BE2C (cell line): Measurements from ENCODE around the gene OSGEP.

Experiments used
- DNase-seq: peaks from one replicate; pipeline ENCODE4 v3.0.0-alpha.2; 2020
- H3K27me3 ChIP-seq: fragments of 250-450 bp; sonication (Bioruptor Pico); 2 replicates; pipeline ENCODE4 v1.5.1; 2020; ENCODE audit warnings: mild to moderate bottlenecking
- H3K36me3 ChIP-seq: fragments of 250-450 bp; sonication (Bioruptor Pico); 2 replicates; pipeline ENCODE4 v1.5.1; 2020; ENCODE audit warnings: mild to moderate bottlenecking
- H3K4me1 ChIP-seq: fragments of 250-450 bp; sonication (Bioruptor Pico); 2 replicates; pipeline ENCODE4 v1.5.1; 2020
- H3K4me3 ChIP-seq: 2 replicates; pipeline ENCODE4 v1.5.1; 2011; ENCODE audit warnings: low read depth, low read length
- H3K9me3 ChIP-seq: fragments of 250-450 bp; sonication (Bioruptor Pico); 2 replicates; pipeline ENCODE4 v1.5.1; 2020
- TF ChIP-seq, protein P1 (sequence below): IDR thresholded peaks from 2 replicates; pipeline ENCODE4 v1.5.1; 2012; ENCODE audit warnings: mild to moderate bottlenecking, low read depth, low read length

OSGEP gene

DNA sequence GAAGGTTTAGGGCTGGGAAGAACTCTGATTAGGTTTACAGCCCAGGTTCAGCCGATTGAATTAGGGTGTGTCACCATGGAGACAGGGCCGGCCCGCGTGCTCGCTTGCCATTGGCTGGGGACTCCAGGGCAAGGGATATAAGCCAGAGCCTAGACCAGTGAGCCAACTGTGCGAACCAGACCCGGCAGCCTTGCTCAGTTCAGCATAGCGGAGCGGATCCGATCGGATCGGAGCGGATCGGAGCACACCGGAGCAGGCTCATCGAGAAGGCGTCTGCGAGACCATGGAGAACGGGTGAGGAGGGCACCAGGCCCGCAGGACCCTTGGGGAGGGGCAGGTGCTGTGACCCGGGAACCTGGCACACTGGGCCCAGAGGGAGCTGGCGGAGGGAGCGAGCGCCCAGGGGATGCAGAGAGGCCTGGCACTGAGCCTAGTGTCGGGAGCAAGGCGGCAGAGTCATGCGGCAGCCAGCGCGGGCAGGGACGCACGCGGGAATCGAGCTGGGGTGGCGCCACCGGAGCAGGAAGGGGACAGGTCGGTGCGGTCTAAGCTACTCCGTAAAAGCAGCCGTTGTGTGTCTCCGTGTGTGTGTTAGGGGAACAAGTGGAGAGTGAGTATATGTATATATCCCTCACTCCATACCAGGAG is 14.8 kb upstream of the OSGEP start, which contains the start of gene PNP:
Gene PNP, plus strand, starts transcription at position 165 of the 648 bp plus-strand sequence. Its CDS starts 119 bp downstream, at position 284.
- peak within 1 kb of the TSS; percentile 99 for H3K4me3 ChIP-seq
- no peaks in the 10 kb centered on the region for H3K4me1 ChIP-seq
- no peaks in the 10 kb centered on the region for H3K9me3 ChIP-seq
- TF ChIP-seq, protein P1, sequence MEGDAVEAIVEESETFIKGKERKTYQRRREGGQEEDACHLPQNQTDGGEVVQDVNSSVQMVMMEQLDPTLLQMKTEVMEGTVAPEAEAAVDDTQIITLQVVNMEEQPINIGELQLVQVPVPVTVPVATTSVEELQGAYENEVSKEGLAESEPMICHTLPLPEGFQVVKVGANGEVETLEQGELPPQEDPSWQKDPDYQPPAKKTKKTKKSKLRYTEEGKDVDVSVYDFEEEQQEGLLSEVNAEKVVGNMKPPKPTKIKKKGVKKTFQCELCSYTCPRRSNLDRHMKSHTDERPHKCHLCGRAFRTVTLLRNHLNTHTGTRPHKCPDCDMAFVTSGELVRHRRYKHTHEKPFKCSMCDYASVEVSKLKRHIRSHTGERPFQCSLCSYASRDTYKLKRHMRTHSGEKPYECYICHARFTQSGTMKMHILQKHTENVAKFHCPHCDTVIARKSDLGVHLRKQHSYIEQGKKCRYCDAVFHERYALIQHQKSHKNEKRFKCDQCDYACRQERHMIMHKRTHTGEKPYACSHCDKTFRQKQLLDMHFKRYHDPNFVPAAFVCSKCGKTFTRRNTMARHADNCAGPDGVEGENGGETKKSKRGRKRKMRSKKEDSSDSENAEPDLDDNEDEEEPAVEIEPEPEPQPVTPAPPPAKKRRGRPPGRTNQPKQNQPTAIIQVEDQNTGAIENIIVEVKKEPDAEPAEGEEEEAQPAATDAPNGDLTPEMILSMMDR = no peak
- peaks cover 27% of the 10 kb centered on the region for H3K36me3 ChIP-seq
- peak; percentile 95 for DNase-seq
- H3K27me3 ChIP-seq = no peaks in the 10 kb centered on the region

DNA sequence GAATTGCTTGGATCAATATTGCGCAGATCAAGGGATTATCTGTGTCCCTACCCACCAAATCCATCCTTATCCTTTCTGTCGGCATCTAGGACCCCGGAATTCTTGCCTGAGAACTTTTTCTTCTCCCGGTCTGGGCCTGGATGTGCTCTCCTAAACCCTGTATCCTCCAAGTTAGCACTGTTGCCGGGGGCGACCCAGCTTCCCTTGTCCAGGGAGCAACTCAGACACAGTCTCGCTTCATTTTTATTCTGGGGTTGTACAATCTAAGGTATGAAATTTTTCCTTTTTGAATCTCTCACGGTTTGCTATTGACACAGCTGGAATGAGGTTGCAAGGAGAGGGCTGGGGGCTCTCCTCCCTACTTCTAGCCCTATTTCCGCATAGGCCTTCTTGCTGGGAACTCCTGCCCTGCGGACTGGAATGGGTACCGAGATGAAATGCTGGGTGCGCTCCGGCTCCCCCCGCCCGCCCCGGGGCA is 14.2 kb upstream of the OSGEP start:
- H3K4me1 ChIP-seq = no peaks in the 10 kb centered on the region
- DNase-seq = peak; percentile 39

DNA sequence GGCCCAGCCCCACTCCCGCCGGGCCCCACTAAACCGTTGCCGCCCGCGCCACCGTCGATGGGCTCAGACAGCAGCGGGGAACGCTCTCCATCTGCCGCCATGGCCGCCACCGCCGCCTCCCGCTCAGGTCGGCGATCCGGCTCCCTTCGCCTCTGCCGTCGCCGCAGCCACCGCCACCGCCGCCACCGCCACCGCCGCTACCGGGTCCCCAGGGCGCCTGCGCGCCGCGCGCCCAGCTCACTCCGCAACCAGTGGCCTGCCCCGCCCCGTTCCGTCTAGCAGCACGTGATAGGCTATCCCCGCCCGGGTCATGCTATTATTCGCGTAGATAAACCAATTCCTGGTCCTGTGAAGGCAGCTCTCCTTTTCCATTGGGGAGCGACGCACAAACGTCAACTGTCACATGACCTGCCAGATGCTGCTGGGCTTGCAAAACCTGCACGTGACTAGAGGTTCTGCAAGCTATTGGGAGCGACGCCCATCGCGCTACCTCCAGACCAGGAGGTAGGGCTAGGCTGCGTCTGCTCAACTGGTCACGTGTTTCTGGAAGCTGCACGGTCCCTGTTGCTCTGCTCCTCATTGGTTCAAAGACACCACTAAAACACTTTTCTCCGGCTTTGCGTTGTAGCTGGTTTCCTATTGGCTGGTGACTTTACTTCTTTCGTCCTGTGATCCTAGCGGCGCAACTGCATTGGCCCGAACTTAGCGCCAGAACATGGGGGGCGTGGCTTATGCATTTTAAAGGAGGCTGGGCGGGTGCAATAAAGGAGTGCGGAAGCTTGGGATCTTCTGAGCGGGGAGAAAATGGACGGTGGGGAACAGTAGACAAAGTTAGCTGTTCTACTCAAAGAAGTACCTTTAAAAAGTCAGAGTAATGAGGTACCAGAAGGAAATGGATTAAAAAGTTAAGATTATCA is 6.9 kb upstream of the OSGEP start, which contains the start of gene PIP4P1:
Gene PIP4P1, minus strand, starts transcription at position 210 of the 917 bp plus-strand sequence. Its CDS starts 109 bp downstream, at position 101.
- TF ChIP-seq, protein P1 = no peak
- H3K4me1 ChIP-seq = no peaks in the 10 kb centered on the region
- H3K27me3 ChIP-seq = no peaks in the 10 kb centered on the region
- no peaks in the 10 kb centered on the region for H3K9me3 ChIP-seq
- H3K36me3 ChIP-seq = peaks cover 29% of the 10 kb centered on the region
- H3K4me3 ChIP-seq = peak within 1 kb of the TSS; percentile 83
- DNase-seq = peak; percentile 99

More for the DNA sequence above, 14.2 kb upstream of the OSGEP start:
- no peaks in the 10 kb centered on the region for H3K9me3 ChIP-seq
- no peaks in the 10 kb centered on the region for H3K27me3 ChIP-seq
- TF ChIP-seq, protein P1 = no peak
- H3K4me3 ChIP-seq = peak overlapping the region; percentile 99
- peaks cover 22% of the 10 kb centered on the region for H3K36me3 ChIP-seq

DNA sequence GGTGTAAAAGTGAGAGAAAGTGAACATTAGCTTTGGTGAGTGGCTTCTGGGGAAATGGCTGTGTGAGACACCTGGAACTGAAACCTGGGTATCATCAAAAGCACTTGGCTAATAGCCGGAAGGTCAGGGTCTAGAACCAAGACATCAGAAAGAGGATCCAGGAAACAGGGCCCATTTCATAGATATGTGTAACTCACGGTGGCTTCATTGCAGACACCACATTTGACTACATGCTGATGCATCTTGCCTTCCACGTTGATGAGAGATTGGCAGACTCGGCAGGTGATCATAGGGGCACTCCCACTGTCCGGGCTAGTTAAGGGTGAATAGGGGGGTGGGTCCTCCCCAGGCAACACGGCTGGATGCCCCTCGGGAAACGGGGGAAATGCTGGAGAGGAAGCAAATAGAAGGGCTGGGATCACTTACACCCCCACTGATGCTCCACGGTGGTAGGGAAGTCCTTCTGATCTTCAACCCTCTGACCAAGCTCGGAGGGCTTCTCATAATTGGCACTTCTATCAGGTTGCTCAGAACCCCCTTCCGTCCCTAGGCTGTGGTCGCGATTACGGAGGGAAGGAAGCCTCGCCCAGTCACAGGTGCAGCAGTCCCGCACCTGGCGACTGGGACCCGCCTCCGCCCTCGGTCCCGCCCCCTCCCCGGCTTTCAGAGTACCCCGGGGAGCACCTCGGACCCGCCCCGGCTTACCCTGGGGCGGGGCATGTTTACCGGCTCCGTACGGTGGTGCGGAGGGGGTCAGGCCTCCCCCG is 6.0 kb upstream of the OSGEP start:
- peak; percentile 19 for DNase-seq
- Histone ChIP-seq H3K4me1 (no peaks in the 10 kb centered on the region), H3K9me3 (no peaks in the 10 kb centered on the region), H3K27me3 (no peaks in the 10 kb centered on the region), H3K36me3 (peaks cover 37% of the 10 kb centered on the region), H3K4me3 (peak overlapping the region; percentile 83)
- TF ChIP-seq, protein P1 = no peak

DNA sequence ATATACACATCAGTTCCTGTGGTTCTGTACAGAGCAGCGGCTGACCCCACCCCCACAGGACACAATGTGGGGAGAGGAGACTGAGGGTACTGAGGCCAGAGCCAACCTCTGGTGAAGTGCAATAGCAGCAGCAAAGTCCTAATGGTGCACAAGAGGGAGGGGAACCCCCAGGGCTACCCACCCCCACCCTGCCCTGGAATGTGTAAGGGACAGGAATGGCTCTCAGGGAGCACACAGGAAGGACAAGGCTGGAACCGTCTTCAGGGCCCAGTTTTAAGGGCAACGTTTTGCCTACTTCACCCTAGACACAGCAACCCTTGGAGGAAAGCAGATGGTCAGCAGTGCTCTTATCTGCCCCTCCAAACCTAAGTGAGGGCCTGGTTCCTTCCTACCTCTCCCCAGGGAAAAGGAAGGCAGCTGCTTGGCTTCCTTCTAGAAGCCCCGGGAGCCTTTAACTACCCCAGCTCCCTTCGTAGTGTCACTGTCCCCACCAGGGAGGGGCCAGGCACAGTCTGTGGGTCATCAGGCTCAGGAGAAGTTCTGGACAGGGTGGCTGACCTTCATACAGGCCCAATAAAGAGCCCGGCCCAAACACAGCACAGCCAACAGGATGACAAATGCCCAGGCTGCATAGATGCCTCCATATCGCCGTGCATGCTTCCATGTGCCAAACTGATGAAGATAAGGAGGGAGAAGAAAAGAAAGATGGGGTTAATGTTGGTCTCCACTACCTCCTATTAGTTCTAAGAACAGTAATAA is 3.6 kb upstream of the OSGEP start:
- no peaks in the 10 kb centered on the region for H3K9me3 ChIP-seq
- no peaks in the 10 kb centered on the region for H3K27me3 ChIP-seq
- no peak for DNase-seq
- H3K4me3 ChIP-seq = no peak overlapping the region
- no peaks in the 10 kb centered on the region for H3K4me1 ChIP-seq
- TF ChIP-seq, protein P1 = no peak
- H3K36me3 ChIP-seq = peaks cover 37% of the 10 kb centered on the region
